SW 1271 (cell line): ENCODE measurements around the gene GIPR.
A peak's percentile ranks its signal among the peaks of the same experiment; 100 is the strongest.
"Not testable (repeated sequence)": the region's sequence is repeated elsewhere in the genome, so short reads cannot be mapped to it uniquely, and the experiment has no call there.

Experiments used
- DNase-seq, 2 experiments: peaks; one replicate each; lab custom pipeline; 2025; lab: John Stamatoyannopoulos, UW

The GIPR gene

DNA sequence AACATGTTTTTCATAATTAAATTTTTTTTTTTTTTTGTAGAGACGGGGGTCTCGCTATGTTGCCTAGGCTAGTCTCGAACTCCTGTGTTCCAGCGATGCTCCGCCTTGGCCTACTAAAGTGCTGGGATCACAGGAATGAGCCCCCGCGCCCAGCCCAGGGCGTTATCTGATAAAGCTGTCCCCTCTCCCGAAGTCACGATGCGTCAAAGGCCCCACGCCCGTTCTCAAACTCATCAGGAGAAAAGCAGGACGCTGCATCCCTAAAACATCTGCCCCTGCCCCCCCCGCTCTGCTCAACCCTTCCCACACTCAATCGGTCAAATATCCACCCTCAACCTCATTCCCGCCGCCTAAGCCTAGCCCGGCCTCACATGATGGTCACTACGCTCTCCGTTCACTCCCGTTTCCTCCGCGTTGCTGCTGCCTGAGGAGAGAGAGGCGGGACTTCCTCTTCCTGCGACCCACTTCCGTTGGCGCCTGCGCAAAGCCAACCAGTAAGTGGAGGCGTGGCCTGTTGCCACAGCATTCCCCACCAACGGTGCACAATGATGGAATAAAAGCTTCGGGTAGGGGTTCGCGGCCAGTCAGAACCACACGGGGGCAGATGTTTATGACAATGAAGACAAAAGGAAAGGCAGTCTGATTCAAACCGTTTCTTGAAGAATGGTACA is 23.6 kb downstream of the GIPR start, which contains the start of gene SNRPD2:
SNRPD2 (minus strand) TSS at position 438 of the 671 bp plus-strand sequence; CDS start at position 373, 65 bp downstream.
- DNase-seq: peak; percentile 62 to 90

DNA sequence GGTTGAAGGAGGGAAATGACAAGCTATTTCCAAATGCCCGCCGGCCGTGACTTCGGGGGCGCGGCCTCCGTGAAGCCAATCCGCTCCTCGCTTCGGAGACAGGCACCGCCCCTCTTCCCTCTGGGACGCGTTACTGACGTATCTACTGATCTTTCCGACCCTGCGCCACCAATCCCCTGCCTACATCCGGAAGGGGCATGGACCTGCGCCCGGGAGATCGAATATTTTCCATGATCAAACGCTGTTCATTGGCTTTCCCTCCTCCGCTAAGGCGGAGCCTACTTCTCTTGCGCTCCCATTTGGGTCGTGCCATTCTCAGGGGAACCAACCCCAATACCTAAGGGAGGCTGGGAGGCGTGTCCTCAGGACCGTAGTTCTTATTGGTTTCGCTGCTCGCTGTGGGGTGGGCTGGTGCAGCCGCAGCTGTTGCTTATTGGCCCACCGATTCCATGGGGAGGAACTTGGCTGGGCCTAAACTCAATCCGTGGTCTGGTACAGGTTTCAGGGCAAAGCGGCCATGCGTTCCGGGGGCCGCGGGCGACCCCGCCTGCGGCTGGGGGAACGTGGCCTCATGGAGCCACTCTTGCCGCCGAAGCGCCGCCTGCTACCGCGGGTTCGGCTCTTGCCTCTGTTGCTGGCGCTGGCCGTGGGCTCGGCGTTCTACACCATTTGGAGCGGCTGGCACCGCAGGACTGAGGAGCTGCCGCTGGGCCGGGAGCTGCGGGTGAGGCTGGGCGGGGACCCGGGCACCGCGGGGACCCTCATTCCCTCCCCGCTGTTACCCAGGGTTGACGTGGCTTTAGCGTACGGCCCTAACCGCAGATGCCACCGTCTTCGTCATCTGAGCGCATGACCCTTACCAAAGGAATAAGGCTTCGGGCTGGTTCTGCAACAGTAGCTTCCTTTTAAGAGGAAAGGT is 24.4 kb downstream of the GIPR start, which contains the start of gene QPCTL:
QPCTL (plus strand) TSS at position 480 of the 919 bp plus-strand sequence; CDS start at position 518, 38 bp downstream.
- DNase-seq: peak; percentile 94 to 98

- DNase-seq: peak in 1 of 2 experiments; percentile 37
Observed at GRCh38 chr19:45693106-45693788, 25.2 kb downstream of the GIPR start.

DNA sequence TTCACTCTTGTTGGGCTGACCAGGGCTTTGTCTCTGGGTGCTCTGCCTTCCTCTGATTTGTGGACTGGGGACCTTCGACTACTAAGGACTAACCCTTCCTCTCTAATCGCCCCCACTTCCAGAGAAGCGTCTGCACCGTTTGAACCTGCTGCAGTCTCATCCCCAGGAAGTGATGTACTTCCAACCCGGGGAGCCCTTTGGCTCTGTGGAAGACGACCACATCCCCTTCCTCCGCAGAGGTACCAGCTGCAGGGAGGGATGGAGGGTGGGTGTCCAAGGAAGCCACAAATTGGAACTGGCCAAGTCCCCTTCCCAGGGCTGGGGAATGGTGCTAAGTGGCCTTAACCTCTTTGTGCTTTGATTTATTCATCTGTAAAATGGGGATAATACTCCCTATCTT is 33.7 kb downstream of the GIPR start:
- no peak for DNase-seq

DNA sequence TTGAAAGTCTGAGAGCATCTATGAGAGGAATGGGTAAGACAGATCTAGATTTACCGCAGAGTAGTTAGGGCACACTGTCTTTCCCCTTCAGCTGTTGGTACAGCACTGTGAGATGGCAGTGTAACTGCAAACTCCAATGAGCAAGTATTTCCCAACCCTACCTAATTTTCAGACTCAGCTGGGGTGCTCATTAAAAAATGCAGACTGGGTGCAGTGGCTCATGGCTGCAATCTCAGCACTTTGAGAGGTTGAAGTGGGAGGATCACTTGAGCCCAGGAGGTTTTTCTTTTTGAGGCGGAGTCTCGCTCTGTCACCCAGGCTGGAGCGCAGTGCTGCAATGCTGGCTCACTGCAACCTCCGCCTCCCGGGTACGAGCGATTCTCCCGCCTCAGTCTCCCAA is 37.1 kb downstream of the GIPR start:
- DNase-seq: no peak

GRCh38 chr19:45705710-45706415 is 37.8 kb downstream of the GIPR start:
- no peak for DNase-seq

DNA sequence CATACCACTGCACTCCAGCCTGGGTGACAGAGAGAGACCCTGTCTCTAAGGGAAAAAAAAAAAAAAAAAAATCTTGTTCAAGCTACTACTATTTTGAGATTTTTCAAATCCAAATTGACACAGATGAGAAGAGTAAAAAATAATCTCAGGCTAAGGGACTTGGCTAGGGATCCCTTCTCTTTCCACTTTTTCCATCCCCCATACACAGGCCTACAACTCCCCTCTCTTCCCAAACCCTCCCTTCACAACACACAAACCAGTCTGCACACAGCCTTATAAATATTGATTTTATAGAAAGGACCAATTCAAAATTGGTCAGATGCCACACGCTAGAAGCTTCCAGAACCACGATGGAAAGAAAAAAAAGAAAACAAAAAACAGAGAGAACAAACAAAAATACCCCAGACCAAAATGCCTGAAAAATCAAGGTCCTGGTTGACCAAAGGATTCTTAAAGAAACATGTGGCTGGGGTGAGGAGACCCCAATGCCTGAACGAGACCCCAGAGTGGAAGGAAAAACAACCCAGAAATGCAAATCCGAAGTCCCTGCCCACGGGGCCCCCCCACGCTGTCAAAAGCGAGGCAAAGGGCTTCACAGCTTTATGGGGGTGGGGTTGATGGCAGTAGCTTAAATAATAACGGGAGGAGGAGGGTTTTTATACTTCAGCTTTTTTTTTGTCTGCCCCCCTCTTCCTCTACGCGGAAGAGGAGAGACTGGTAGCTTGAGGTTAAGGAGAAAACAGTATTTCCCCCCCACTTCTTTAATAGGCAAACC is 42.5 kb downstream of the GIPR start:
- DNase-seq: no peak

DNA sequence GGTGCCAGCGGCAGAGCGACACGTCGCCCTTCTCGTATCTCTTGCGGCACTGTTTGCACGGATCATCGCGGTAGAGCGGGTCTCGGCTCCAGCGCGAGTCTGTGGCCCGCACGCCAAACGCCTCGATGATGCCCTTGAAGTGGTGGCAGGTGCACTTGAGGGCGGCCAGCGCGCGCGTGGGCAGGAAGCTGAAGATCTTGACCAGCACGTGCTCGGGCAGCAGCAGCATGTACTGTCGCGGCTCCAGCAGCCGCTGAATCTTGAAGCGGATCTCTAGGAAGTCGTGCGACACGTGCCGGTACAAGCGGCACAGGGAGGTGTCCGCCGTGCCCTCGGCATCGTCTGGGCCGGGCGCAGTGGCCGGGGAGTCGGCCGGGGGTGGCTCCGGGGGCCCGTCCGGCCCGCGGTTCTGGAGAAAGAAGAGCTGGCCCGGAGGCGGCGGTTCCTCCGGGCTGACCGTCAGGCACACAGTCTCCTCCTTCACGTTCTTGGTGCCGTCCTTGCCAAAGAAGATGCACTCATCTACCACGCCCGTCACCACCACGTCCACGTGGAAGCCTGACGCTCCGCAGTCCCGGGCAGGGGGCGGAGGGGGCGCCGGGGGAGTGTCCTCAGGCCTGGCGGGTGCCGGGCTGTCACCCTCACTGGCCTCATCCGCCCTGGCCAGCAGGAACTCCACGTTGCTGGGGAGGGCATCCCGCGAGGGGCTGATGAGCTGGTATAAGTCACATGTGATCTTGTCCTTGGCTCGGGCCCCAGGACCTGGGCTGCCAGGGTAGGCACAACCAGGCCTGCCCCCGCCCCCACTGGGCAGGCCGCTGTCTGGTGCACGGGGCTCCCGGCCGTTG is 44.1 kb downstream of the GIPR start:
- no peak for DNase-seq

DNA sequence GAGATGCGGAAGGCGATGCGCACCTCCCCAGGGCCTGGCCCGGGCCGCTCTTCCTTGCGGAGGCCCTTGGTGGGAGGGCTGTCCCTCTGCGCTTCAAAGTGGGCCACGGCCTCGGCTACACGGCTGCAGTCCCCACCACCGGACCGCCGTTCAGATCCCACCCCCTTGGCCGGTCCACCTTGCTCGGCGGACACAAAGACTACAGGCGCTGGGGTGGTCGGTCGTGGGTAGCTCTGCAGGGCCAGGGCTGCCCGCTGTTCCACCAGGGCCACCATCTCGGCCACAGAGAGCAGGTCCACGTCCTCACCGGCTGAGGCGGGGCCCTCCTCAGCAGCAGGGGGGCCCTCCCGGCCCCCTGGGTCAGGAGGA is 44.7 kb downstream of the GIPR start:
- DNase-seq: no peak

GRCh38 chr19:45713141-45713540 is 45.1 kb downstream of the GIPR start:
- no peak for DNase-seq

- no peak for DNase-seq
Observed at GRCh38 chr19:45715139-45715538, 47.1 kb downstream of the GIPR start.

GRCh38 chr19:45716359-45717130 is 48.5 kb downstream of the GIPR start:
- DNase-seq: no peak

GRCh38 chr19:45717131-45717982 is 49.3 kb downstream of the GIPR start:
- peak; percentile 91 to 96 for DNase-seq

GRCh38 chr19:45717983-45718650 is 50.1 kb downstream of the GIPR start:
- no peak for DNase-seq

- not testable (repeated sequence) for DNase-seq
Observed at GRCh38 chr19:45720065-45720464, 52.0 kb downstream of the GIPR start.

DNA sequence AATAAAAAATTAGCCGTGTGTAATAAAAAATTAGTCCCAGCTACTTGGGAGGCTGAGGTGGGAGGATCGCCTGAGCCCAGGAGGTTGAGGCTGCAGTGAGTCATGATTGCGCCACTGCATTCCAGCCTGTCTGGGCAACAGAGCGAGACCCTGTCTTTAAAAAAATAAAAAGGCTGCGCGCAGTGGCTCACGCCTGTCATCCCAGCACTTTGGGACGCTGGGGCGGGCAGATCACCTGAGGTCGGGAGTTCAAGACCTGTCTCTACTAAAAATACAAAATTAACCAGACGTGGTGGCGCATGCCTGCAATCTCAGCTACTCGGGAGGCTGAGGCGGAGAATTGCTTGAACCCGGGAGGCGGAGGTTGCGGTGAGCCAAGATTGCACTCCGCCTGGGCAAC is 60.7 kb downstream of the GIPR start:
- DNase-seq: not testable (repeated sequence)

- no peak for DNase-seq
Observed at GRCh38 chr19:45729800-45730290, 61.8 kb downstream of the GIPR start.
